H1 (cell line): Measurements from ENCODE around the gene DMC1. TPM values are rescaled to one million over a fixed set of nuclear protein-coding genes. Genes with fewer than 3 reads are reported as not detected.

Experiments
- CTCF ChIA-PET: fragments of 300-600 bp; sonication (Branson Sonifier 250); formaldehyde crosslinking; loops from one replicate; lab custom pipeline; 2021; ENCODE audit not compliant: partially characterized antibody; lab: Charles Lee
- POLR2A ChIA-PET: fragments of 300-600 bp; sonication (Branson Sonifier 250); formaldehyde crosslinking; loops from one replicate; lab custom pipeline; 2021; ENCODE audit warnings: inconsistent platforms; ENCODE audit not compliant: partially characterized antibody; lab: Charles Lee
- DNase-seq, 2 experiments: peaks; one replicate each; pipeline versions ENCODE4 v3.0.0 to v3.0.0-alpha.2; 2010 to 2022; ENCODE audit warnings: low spot score in 2 of 2, low read depth in 1 of 2, mixed read lengths in 1 of 2
- FAIRE-seq: peaks from 2 replicates; lab custom pipeline; 2011; peaks lifted over from hg19 to GRCh38; lab: Jason Lieb, UNC
- H2AFZ ChIP-seq: 2 replicates; pipeline ENCODE4 v1.8.1; 2012; ENCODE audit warnings: low read length, inconsistent platforms
- H2AK5ac ChIP-seq: 2 replicates; pipeline ENCODE4 v1.6.1; 2013; ENCODE audit warnings: low read depth, low read length
- H2BK120ac ChIP-seq: replicated peaks from 2 replicates; pipeline ENCODE3; 2013; ENCODE audit warnings: low read depth, low read length, inconsistent platforms
- H2BK12ac ChIP-seq: 2 replicates; pipeline ENCODE4 v1.6.1; 2013; ENCODE audit warnings: low read depth, low read length
- H2BK15ac ChIP-seq: 2 replicates; pipeline ENCODE4 v1.6.1; 2013; ENCODE audit warnings: low read length
- H2BK20ac ChIP-seq: 2 replicates; pipeline ENCODE4 v1.6.1; 2013; ENCODE audit warnings: low read length
- H2BK5ac ChIP-seq: 2 replicates; pipeline ENCODE4 v1.6.1; 2013; ENCODE audit warnings: low read depth, low read length
- H3K14ac ChIP-seq: 2 replicates; pipeline ENCODE4 v1.6.1; 2013; ENCODE audit warnings: inconsistent platforms; ENCODE audit not compliant: insufficient read length
- H3K18ac ChIP-seq: 2 replicates; pipeline ENCODE4 v1.6.1; 2013; ENCODE audit warnings: low read length; ENCODE audit errors: extremely low read depth
- H3K23ac ChIP-seq: 2 replicates; pipeline ENCODE4 v1.6.1; 2013; ENCODE audit warnings: inconsistent platforms; ENCODE audit not compliant: insufficient read length
- H3K23me2 ChIP-seq: 2 replicates; pipeline ENCODE4 v1.6.1; 2013; ENCODE audit warnings: low read depth, low read length
- H3K27ac ChIP-seq: 2 replicates; pipeline ENCODE4 v1.6.1; 2011; ENCODE audit warnings: low read depth, low read length, inconsistent platforms
- H3K27me3 ChIP-seq, 4 experiments: replicated peaks in 1 of 4; 1 replicate in 1 of 4; 2 replicates in 3 of 4; pipeline versions ENCODE4 v1.6.1 to v1.8.1; 2011 to 2013; ENCODE audit warnings: low read length in 3 of 4, mild to moderate bottlenecking in 3 of 4, inconsistent platforms in 2 of 4, mixed read lengths in 2 of 4, moderate library complexity in 1 of 4; ENCODE audit not compliant: control insufficient read depth in 3 of 4, insufficient read depth in 3 of 4; ENCODE audit errors: extremely low read depth in 1 of 4
- H3K36me3 ChIP-seq, 4 experiments: 2 replicates each; pipeline versions ENCODE4 v1.6.1 to v1.8.1; 2011 to 2013; ENCODE audit warnings: mild to moderate bottlenecking in 4 of 4, low read length in 3 of 4, moderate library complexity in 2 of 4, control low read depth in 1 of 4, inconsistent platforms in 1 of 4; ENCODE audit not compliant: insufficient read depth in 4 of 4, control insufficient read depth in 2 of 4
- H3K4ac ChIP-seq: replicated peaks from 2 replicates; pipeline ENCODE3; 2013; ENCODE audit warnings: low read length, low read depth, mixed read lengths, inconsistent platforms; ENCODE audit not compliant: insufficient read length
- H3K4me1 ChIP-seq, 4 experiments: replicated peaks in 1 of 4; 1 replicate in 1 of 4; 2 replicates in 3 of 4; pipeline versions ENCODE4 v1.6.1 to v1.8.1; 2011 to 2013; ENCODE audit warnings: low read length in 3 of 4, inconsistent platforms in 2 of 4, mixed read lengths in 1 of 4; ENCODE audit not compliant: insufficient read depth in 4 of 4, control insufficient read depth in 3 of 4
- H3K4me2 ChIP-seq, 2 experiments: 2 replicates each; pipeline versions ENCODE4 v1.6.1 to v1.8.1; 2011 to 2013; ENCODE audit warnings: low read depth in 2 of 2, low read length in 2 of 2, control low read depth in 1 of 2, inconsistent platforms in 1 of 2, mild to moderate bottlenecking in 1 of 2; ENCODE audit not compliant: insufficient read depth in 1 of 2
- H3K4me3 ChIP-seq, 4 experiments: fragments of 200-600, 300-600 bp in 1 of 4; sonication (generic), shearing (Covaris generic), sonication (Bioruptor Twin) in 1 of 4; 2 replicates each; pipeline versions ENCODE4 v1.5.1 to v1.8.1; 2011 to 2016; ENCODE audit warnings: low read length in 4 of 4, low read depth in 3 of 4, control low read depth in 2 of 4, inconsistent platforms in 2 of 4, mild to moderate bottlenecking in 2 of 4, mixed read lengths in 1 of 4, moderate library complexity in 1 of 4; ENCODE audit not compliant: insufficient read depth in 2 of 4; ENCODE audit errors: extremely low read depth in 1 of 4
- H3K56ac ChIP-seq: replicated peaks from 2 replicates; pipeline ENCODE3; 2013; ENCODE audit warnings: low read depth, mild to moderate bottlenecking, mixed read lengths, low read length, inconsistent platforms; ENCODE audit not compliant: insufficient read length
- H3K79me1 ChIP-seq: 2 replicates; pipeline ENCODE4 v1.6.1; 2013; ENCODE audit warnings: low read depth, low read length, control low read depth
- H3K79me2 ChIP-seq, 2 experiments: 2 replicates each; pipeline versions ENCODE4 v1.6.1 to v1.8.1; 2012 to 2013; ENCODE audit warnings: low read length in 2 of 2, mild to moderate bottlenecking in 2 of 2, inconsistent platforms in 1 of 2; ENCODE audit not compliant: insufficient read depth in 2 of 2, control insufficient read depth in 1 of 2
- H3K9ac ChIP-seq, 4 experiments: replicated peaks in 1 of 4; 1 replicate in 1 of 4; 2 replicates in 3 of 4; pipeline versions ENCODE4 v1.6.1 to v1.8.1; 2011 to 2013; ENCODE audit warnings: low read depth in 3 of 4, low read length in 3 of 4, control low read depth in 2 of 4, mild to moderate bottlenecking in 2 of 4, moderate library complexity in 2 of 4, inconsistent platforms in 1 of 4; ENCODE audit errors: extremely low read depth in 1 of 4
- H3K9me3 ChIP-seq, 2 experiments: 2 replicates each; pipeline versions ENCODE4 v1.6.1 to v1.8.1; 2012 to 2013; ENCODE audit warnings: mild to moderate bottlenecking in 2 of 2, moderate library complexity in 2 of 2, control low read depth in 1 of 2, inconsistent platforms in 1 of 2, low read depth in 1 of 2, low read length in 1 of 2, mixed read lengths in 1 of 2; ENCODE audit not compliant: insufficient read depth in 2 of 2
- H4K20me1 ChIP-seq, 2 experiments: replicated peaks in 1 of 2; 2 replicates each; pipeline versions ENCODE3 to v1.8.1; 2011 to 2013; ENCODE audit warnings: inconsistent platforms in 2 of 2, low read length in 2 of 2, mild to moderate bottlenecking in 1 of 2; ENCODE audit not compliant: insufficient read depth in 2 of 2, control insufficient read depth in 1 of 2
- H4K5ac ChIP-seq: 2 replicates; pipeline ENCODE4 v1.6.1; 2013; ENCODE audit warnings: low read length, low read depth, mixed read lengths, inconsistent platforms; ENCODE audit not compliant: insufficient read length
- H4K8ac ChIP-seq: 2 replicates; pipeline ENCODE4 v1.8.0; 2013; ENCODE audit warnings: mild to moderate bottlenecking, moderate library complexity, low read length, inconsistent platforms; ENCODE audit not compliant: insufficient read depth; ENCODE audit errors: extremely low read depth
- H4K91ac ChIP-seq: replicated peaks from 2 replicates; pipeline ENCODE3; 2013; ENCODE audit warnings: low read length, mixed read lengths, inconsistent platforms; ENCODE audit not compliant: insufficient read length
- BCL11A ChIP-seq, 2 experiments: IDR thresholded peaks; one replicate each; pipeline ENCODE4 v1.6.1; 2011; ENCODE audit warnings: low read depth in 2 of 2, low read length in 2 of 2, mild to moderate bottlenecking in 2 of 2
- BRCA1 ChIP-seq: IDR thresholded peaks from 2 replicates; pipeline ENCODE4 v1.6.1; 2012; ENCODE audit warnings: low read depth, low read length, improper control_type of control experiment
- CHD1 ChIP-seq: IDR thresholded peaks from 2 replicates; pipeline ENCODE4 v1.6.1; 2012; ENCODE audit warnings: low read depth, low read length, improper control_type of control experiment
- EGR1 ChIP-seq: IDR thresholded peaks from 2 replicates; pipeline ENCODE4 v1.6.1; 2011; ENCODE audit warnings: low read depth, low read length, borderline replicate concordance
- EP300 ChIP-seq, 2 experiments: IDR thresholded peaks; 1 replicate in 1 of 2; 2 replicates in 1 of 2; pipeline ENCODE4 v1.6.1; 2011 to 2012; ENCODE audit warnings: low read depth in 2 of 2, low read length in 2 of 2, mild to moderate bottlenecking in 2 of 2, borderline replicate concordance in 1 of 2, inconsistent platforms in 1 of 2, moderate library complexity in 1 of 2
- JUN ChIP-seq: IDR thresholded peaks from 2 replicates; pipeline ENCODE4 v1.6.1; 2011; ENCODE audit warnings: low read depth, mild to moderate bottlenecking, improper control_type of control experiment, low read length
- KDM4A ChIP-seq: IDR thresholded peaks from one replicate; pipeline ENCODE4 v1.7.1; 2012; ENCODE audit warnings: low read depth, mild to moderate bottlenecking, moderate library complexity, low read length, inconsistent platforms; ENCODE audit not compliant: severe bottlenecking
- POLR2A ChIP-seq, 2 experiments: IDR thresholded peaks; 1 replicate in 1 of 2; 2 replicates in 1 of 2; pipeline ENCODE4 v1.6.1; 2011; ENCODE audit warnings: low read depth in 2 of 2, low read length in 2 of 2, mild to moderate bottlenecking in 2 of 2; ENCODE audit errors: control extremely low read depth in 1 of 2
- RNF2 ChIP-seq: fragments of 200-900, 300-1000 bp; sonication (generic); IDR thresholded peaks from 2 replicates; pipeline ENCODE4 v1.7.1; 2016; ENCODE audit warnings: borderline replicate concordance, low read depth, mild to moderate bottlenecking, antibody characterized with exemption, low read length; ENCODE audit not compliant: poor library complexity, severe bottlenecking; ENCODE audit errors: missing control alignments
- RXRA ChIP-seq: IDR thresholded peaks from 2 replicates; pipeline ENCODE4 v1.6.1; 2011; ENCODE audit warnings: low read depth, mild to moderate bottlenecking, low read length, moderate library complexity; ENCODE audit not compliant: insufficient read depth
- SP1 ChIP-seq: IDR thresholded peaks from 2 replicates; pipeline ENCODE4 v1.6.1; 2011; ENCODE audit warnings: low read depth, low read length
- SP2 ChIP-seq: IDR thresholded peaks from 2 replicates; pipeline ENCODE4 v1.6.1; 2012; ENCODE audit warnings: mild to moderate bottlenecking, low read length, inconsistent platforms
- SP4 ChIP-seq: IDR thresholded peaks from 2 replicates; pipeline ENCODE4 v1.6.1; 2012; ENCODE audit warnings: low read length, inconsistent platforms
- TAF7 ChIP-seq: optimal IDR thresholded peaks from 2 replicates; pipeline ENCODE3; 2011; ENCODE audit warnings: low read depth, mild to moderate bottlenecking, inconsistent platforms, low read length, moderate library complexity, borderline replicate concordance
- TEAD4 ChIP-seq: IDR thresholded peaks from 2 replicates; pipeline ENCODE4 v1.6.1; 2012; ENCODE audit warnings: low read depth, low read length, inconsistent platforms, mixed read lengths
- WGBS, 2 experiments: shearing (Covaris generic) in 1 of 2; methylation state at CpG; one replicate each; pipeline versions ENCODE4 v1.1.6 to v1.1.7; 2013 to 2015; ENCODE audit warnings: low lambda C conversion rate in 2 of 2, mixed read lengths in 2 of 2, inconsistent platforms in 1 of 2, low coverage in 1 of 2, missing lambda C conversion rate in 1 of 2; ENCODE audit not compliant: insufficient replicate concordance in 2 of 2, insufficient coverage in 1 of 2, insufficient read length in 1 of 2; ENCODE audit errors: extremely low coverage in 1 of 2, missing lambda C conversion rate in 1 of 2; 5-methylcytosine and 5-hydroxymethylcytosine counted together
- polyA plus RNA-seq, 7 experiments: library from polyadenylated mRNA; depleted of rRNA in 3 of 7; stranded (reverse) in 5 of 7; unstranded in 2 of 7; fragments of >200 nt in 5 of 7; fragments of 200-250 nt in 2 of 7; gene quantifications; 1 replicate in 5 of 7; 2 replicates in 1 of 7; 4 replicates in 1 of 7; pipeline versions ENCODE4 v1.2.1 to v1.2.3, GENCODE V29; 2011 to 2013; ENCODE audit warnings: missing spikeins in 2 of 7, mixed read lengths in 2 of 7
- total RNA-seq: library from RNA; stranded (reverse); fragmentation: NEBNext Ultra II Directional; extraction: Animal tissue kit (Norgen Biotek cat#: 25700); gene quantifications from 2 replicates; pipeline ENCODE4 v1.2.1, GENCODE V29; 2021

Gene DMC1
- total and polyA plus RNA-seq, 2 of the 8 experiments (the other 6 are each of a cell fraction or from before 2014, with no cell fraction given): 3.8 to 7.2 TPM

GRCh38 chr22:38618682-38619081 lies 48.7 kb upstream of the DMC1 start:
- Histone ChIP-seq H3K4me2 (no peak overlapping the region), H3K9ac (no peak overlapping the region), H2BK20ac (no peak overlapping the region), H3K27ac (no peak overlapping the region), H3K23me2 (no peaks in the 10 kb centered on the region), H3K18ac (no peak overlapping the region), H3K4ac (no peak overlapping the region), H3K4me1 (no peaks in the 10 kb centered on the region), H4K91ac (no peak overlapping the region), H3K23ac (no peak overlapping the region), H3K36me3 (peaks cover 0 to 25% (median 9%) of the 10 kb centered on the region in 4 experiments; a peak in 3 of 8 replicates), H3K56ac (no peak overlapping the region), H3K4me3 (no peak overlapping the region), H3K14ac (no peak overlapping the region), H2BK5ac (no peak overlapping the region), H3K27me3 (no peaks in the 10 kb centered on the region), H3K9me3 (no peaks in the 10 kb centered on the region), H4K8ac (no peak overlapping the region), H2AK5ac (no peak overlapping the region), H2AFZ (no peak overlapping the region), H4K20me1 (no peaks in the 10 kb centered on the region), H2BK12ac (no peak overlapping the region), H2BK15ac (no peak overlapping the region), H3K79me1 (no peaks in the 10 kb centered on the region), H2BK120ac (no peak overlapping the region), H4K5ac (no peak overlapping the region), H3K79me2 (no peaks in the 10 kb centered on the region)
- FAIRE-seq (no peak), DNase-seq (no peak)
- POLR2A ChIA-PET: interaction anchor here (0.6 to 1.1 kb wide), 2 partner anchors 10 to 32 kb away, joined by 3 read pairs; no protein-coding TSS in a partner anchor
- 89% methylated on average over 2 of the region's 2 CpGs; no CpG with 5 or more reads in 1 of the 2 experiments for WGBS, 2 experiments
- CTCF ChIA-PET: interaction anchor here (0.6 kb wide), 1 partner anchor 294 kb away, joined by 3 read pairs; no protein-coding TSS in a partner anchor
- TF ChIP-seq RXRA (no peak), TAF7 (no peak), SP4 (no peak), POLR2A (IDR thresholded peaks at IDR 0.05; ENCODE audit: control extremely low read depth in 1 of 2, low read depth in 2 of 2, low read length in 2 of 2) (no peak), EGR1 (no peak), BCL11A (IDR thresholded peaks at IDR 0.05; ENCODE audit: low read depth in 2 of 2, low read length in 2 of 2) (no peak), SP1 (no peak), EP300 (IDR thresholded peaks at IDR 0.05; ENCODE audit: borderline replicate concordance in 1 of 2, low read depth in 2 of 2, low read length in 2 of 2) (no peak), BRCA1 (no peak), SP2 (no peak), RNF2 (no peak), JUN (no peak), KDM4A (no peak), CHD1 (no peak), TEAD4 (no peak)
